CD4-positive, alpha-beta T cell treated with Interleukin-15 for 1 hour (primary cell): ENCODE results near the gene MPP1.

Experiments used
- DNase-seq: peaks from one replicate; pipeline ENCODE4 v3.0.0-alpha.2; 2020

MPP1 gene

GRCh38 chrX:154730253-154730891, 74.9 kb downstream of the MPP1 start:
- no peak for DNase-seq

DNA sequence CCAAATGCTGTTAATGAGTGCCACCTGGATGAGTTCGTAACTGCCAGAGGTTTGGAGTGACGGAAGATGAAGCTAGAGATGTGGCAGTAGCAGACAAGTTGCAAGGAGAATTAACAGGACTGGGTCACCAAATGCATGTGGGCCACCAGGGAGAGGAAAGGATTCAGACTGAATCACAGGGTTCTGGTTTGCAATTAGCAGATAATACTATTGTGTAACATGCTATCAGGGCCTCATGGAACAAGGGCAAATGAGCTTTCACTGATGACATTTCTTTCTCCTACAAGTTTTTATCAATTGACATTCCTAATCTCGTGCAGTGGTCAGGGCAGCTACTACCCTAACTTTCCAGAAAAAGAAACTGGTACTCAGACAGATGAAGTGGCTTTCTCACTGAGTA, 75.8 kb downstream of the MPP1 start:
- DNase-seq: no peak
